Loucy (cell line): ENCODE results near the gene ABAT.

ENCODE experiments used
- H2AFZ ChIP-seq: fragments of 200-600 bp; sonication (generic); 2 replicates; pipeline ENCODE4 v1.6.0; 2016; ENCODE audit warnings: antibody characterized with exemption, mild to moderate bottlenecking, low read length, moderate library complexity
- H3F3A ChIP-seq: fragments of 200-600 bp; 2 replicates; pipeline ENCODE4 v1.6.0; 2016; ENCODE audit warnings: antibody characterized with exemption, low read depth, mild to moderate bottlenecking
- H3K27me3 ChIP-seq: fragments of 200-600 bp; sonication (generic); 2 replicates; pipeline ENCODE4 v1.6.1; 2014; ENCODE audit warnings: low read length, mild to moderate bottlenecking; ENCODE audit not compliant: insufficient read depth, poor library complexity, severe bottlenecking
- H3K36me3 ChIP-seq: fragments of 200-600 bp; sonication (generic); 2 replicates; pipeline ENCODE4 v1.6.1; 2016; ENCODE audit warnings: low read length; ENCODE audit not compliant: insufficient read depth
- H3K4me1 ChIP-seq: fragments of 200-600 bp; sonication (generic); 2 replicates; pipeline ENCODE4 v1.5.1; 2014; ENCODE audit warnings: low read length, mild to moderate bottlenecking; ENCODE audit not compliant: insufficient read depth, poor library complexity, severe bottlenecking
- H3K4me2 ChIP-seq: fragments of 200-600 bp; sonication (generic); 2 replicates; pipeline ENCODE4 v1.6.0; 2014; ENCODE audit warnings: antibody characterized with exemption, low read length, low read depth, mild to moderate bottlenecking; ENCODE audit not compliant: poor library complexity, severe bottlenecking
- H3K4me3 ChIP-seq: fragments of 200-600 bp; sonication (generic); 2 replicates; pipeline ENCODE4 v1.5.1; 2014; ENCODE audit warnings: low read length, mild to moderate bottlenecking, mixed read lengths; ENCODE audit not compliant: poor library complexity, severe bottlenecking
- H3K79me2 ChIP-seq: fragments of 200-600 bp; sonication (generic); 2 replicates; pipeline ENCODE4 v1.6.1; 2014; ENCODE audit warnings: low read length; ENCODE audit not compliant: insufficient read depth
- H3K9ac ChIP-seq: fragments of 200-600 bp; sonication (generic); 2 replicates; pipeline ENCODE4 v1.6.0; 2014; ENCODE audit warnings: mild to moderate bottlenecking, low read depth, low read length, moderate library complexity; ENCODE audit not compliant: poor library complexity, severe bottlenecking
- H3K9me2 ChIP-seq: fragments of 200-600 bp; sonication (generic); replicated peaks from 2 replicates; pipeline ENCODE4 v1.6.1; 2016; ENCODE audit warnings: low read depth, low read length, mixed read lengths
- H3K9me3 ChIP-seq: fragments of 200-600 bp; sonication (generic); 2 replicates; pipeline ENCODE4 v1.6.1; 2014; ENCODE audit warnings: mild to moderate bottlenecking, antibody characterized with exemption, low read length, low read depth; ENCODE audit not compliant: insufficient read depth
- H4K20me1 ChIP-seq: fragments of 200-600 bp; sonication (generic); 2 replicates; pipeline ENCODE4 v1.6.0; 2014; ENCODE audit warnings: antibody characterized with exemption, low read length, mild to moderate bottlenecking; ENCODE audit not compliant: insufficient read depth, poor library complexity, severe bottlenecking
- EZH2phosphoT487 ChIP-seq: fragments of 200-600 bp; IDR thresholded peaks from 2 replicates; pipeline ENCODE4 v1.6.1; 2018; ENCODE audit warnings: antibody characterized with exemption, mild to moderate bottlenecking, moderate library complexity, borderline replicate concordance
- TF ChIP-seq, protein P1 (sequence below): fragments of 200-600 bp; sonication (generic); conservative IDR thresholded peaks from 2 replicates; pipeline ENCODE4 v1.5.1; 2014; ENCODE audit warnings: mild to moderate bottlenecking, antibody characterized with exemption, low read length

The ABAT gene

DNA sequence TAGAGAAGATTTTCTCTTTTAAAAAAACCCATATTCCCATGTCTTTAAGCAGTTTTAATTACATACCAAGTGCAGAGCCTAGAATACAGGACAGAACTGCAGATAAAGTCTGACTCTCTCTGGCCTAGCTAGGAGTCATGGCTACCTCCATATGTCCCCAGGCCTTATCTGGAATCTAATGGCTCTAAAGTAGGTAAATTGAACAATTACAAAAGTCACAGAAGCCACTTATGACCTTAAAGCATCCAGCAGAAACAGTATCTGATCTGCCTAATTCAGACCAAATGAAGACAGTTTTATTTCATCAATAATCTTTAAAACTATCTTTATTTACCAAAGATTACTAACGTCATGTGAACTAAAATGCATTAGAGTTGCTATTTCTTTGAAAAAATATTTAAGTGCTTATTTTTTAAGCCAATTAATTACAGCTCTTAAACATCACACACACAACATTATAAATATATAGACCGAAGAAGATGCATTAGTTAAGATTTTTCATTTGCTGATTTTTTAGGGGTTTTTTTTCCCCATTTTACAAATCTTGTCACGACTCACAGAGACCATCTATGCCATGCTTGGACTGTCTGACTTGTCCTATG lies 152.0 kb downstream of the ABAT start:
- Histone ChIP-seq H4K20me1 (no peaks in the 10 kb centered on the region), H3K9me3 (no peaks in the 10 kb centered on the region), H3K9ac (no peak overlapping the region), H3K79me2 (no peaks in the 10 kb centered on the region), H3K4me1 (no peaks in the 10 kb centered on the region), H3K27me3 (no peaks in the 10 kb centered on the region), H2AFZ (no peak overlapping the region), H3K4me2 (no peak overlapping the region), H3K4me3 (no peak overlapping the region), H3K36me3 (no peaks in the 10 kb centered on the region; the same call in 1 of the 2 replicates), H3F3A (no peaks in the 10 kb centered on the region), H3K9me2 (no peaks in the 10 kb centered on the region)
- TF ChIP-seq EZH2phosphoT487, result no peak
- TF ChIP-seq, protein P1, sequence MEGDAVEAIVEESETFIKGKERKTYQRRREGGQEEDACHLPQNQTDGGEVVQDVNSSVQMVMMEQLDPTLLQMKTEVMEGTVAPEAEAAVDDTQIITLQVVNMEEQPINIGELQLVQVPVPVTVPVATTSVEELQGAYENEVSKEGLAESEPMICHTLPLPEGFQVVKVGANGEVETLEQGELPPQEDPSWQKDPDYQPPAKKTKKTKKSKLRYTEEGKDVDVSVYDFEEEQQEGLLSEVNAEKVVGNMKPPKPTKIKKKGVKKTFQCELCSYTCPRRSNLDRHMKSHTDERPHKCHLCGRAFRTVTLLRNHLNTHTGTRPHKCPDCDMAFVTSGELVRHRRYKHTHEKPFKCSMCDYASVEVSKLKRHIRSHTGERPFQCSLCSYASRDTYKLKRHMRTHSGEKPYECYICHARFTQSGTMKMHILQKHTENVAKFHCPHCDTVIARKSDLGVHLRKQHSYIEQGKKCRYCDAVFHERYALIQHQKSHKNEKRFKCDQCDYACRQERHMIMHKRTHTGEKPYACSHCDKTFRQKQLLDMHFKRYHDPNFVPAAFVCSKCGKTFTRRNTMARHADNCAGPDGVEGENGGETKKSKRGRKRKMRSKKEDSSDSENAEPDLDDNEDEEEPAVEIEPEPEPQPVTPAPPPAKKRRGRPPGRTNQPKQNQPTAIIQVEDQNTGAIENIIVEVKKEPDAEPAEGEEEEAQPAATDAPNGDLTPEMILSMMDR, result no peak

DNA sequence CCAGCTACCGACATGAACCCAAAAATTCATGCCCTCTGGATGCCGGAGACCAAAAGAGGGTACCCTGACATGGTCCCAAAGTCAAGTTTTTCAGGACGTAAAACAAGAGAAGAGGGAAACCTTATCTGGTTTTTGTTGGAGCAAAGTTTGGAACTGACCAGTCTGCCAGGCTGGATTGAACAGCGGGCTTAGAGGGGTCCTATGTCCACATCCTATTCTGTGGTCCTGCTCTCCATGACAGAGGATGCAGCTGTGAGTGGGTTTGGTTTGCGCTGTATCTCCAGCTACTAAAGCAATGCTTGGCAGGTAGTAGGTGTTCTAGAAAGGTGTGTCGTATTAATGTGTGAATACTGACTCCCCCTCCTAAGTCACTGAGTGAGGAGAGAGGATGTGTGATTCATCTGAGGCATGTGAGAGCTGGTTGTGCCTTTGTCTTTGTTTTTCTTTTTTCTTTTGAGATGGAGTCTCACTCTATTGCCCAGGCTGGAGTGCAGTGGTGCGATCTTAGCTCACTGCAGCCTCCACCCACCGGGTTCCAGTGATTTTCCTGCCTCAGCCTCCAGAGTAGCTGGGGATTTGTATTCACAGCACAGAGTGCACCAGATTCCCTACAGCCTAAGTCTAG lies 154.2 kb downstream of the ABAT start:
- H3K27me3 ChIP-seq, result no peaks in the 10 kb centered on the region
- no peak overlapping the region for H3K4me2 ChIP-seq
- H3K9ac ChIP-seq, result no peak overlapping the region
- no peaks in the 10 kb centered on the region for H3K79me2 ChIP-seq
- no peak for TF ChIP-seq EZH2phosphoT487
- TF ChIP-seq, protein P1, result no peak
- H2AFZ ChIP-seq, result no peak overlapping the region
- no peaks in the 10 kb centered on the region for H3F3A ChIP-seq
- H4K20me1 ChIP-seq, result no peaks in the 10 kb centered on the region
- no peak overlapping the region for H3K4me3 ChIP-seq
- H3K36me3 ChIP-seq, result no peaks in the 10 kb centered on the region; the same call in 1 of the 2 replicates
- H3K4me1 ChIP-seq, result no peaks in the 10 kb centered on the region
- H3K9me3 ChIP-seq, result no peaks in the 10 kb centered on the region
- H3K9me2 ChIP-seq, result no peaks in the 10 kb centered on the region

DNA sequence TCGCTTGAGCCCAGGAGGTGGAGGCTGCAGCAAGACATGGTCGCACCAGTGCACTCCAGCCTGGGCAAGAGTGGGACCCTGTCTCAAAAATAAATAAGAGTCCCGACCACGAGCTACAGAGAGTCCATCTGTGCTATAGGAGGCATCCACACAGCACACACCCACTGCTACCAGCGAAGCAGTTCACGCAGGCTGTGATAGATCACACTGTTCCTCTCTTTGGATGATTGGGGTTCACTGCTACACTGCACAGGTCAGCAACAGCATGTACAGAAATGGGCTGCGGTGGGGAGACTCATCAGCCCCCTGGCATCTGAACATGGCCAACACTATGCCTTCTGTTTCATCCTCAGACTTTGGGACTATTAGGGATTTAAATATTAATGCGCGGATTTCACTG lies 157.0 kb downstream of the ABAT start:
- Histone ChIP-seq H3K79me2 (no peaks in the 10 kb centered on the region), H3K27me3 (no peaks in the 10 kb centered on the region), H3K4me3 (no peak overlapping the region), H2AFZ (no peak overlapping the region), H3F3A (no peaks in the 10 kb centered on the region), H3K9ac (no peak overlapping the region), H3K4me2 (no peak overlapping the region), H3K36me3 (no peaks in the 10 kb centered on the region; the same call in 1 of the 2 replicates), H3K9me3 (no peaks in the 10 kb centered on the region), H3K9me2 (no peaks in the 10 kb centered on the region), H4K20me1 (no peaks in the 10 kb centered on the region), H3K4me1 (no peaks in the 10 kb centered on the region)
- TF ChIP-seq EZH2phosphoT487, result no peak
- TF ChIP-seq, protein P1, result no peak
